HG03457 (cell line): ENCODE measurements around the gene TM9SF1.
A peak's percentile ranks its signal among the peaks of the same experiment; 100 is the strongest.

Experiments
- ATAC-seq: cut with Tn5 transposase; IDR thresholded peaks from one replicate; pipeline ENCODE4 v1.9.1; 2021; ENCODE audit warnings: moderate number of reproducible peaks; ENCODE audit not compliant: unreplicated experiment

The TM9SF1 gene

DNA sequence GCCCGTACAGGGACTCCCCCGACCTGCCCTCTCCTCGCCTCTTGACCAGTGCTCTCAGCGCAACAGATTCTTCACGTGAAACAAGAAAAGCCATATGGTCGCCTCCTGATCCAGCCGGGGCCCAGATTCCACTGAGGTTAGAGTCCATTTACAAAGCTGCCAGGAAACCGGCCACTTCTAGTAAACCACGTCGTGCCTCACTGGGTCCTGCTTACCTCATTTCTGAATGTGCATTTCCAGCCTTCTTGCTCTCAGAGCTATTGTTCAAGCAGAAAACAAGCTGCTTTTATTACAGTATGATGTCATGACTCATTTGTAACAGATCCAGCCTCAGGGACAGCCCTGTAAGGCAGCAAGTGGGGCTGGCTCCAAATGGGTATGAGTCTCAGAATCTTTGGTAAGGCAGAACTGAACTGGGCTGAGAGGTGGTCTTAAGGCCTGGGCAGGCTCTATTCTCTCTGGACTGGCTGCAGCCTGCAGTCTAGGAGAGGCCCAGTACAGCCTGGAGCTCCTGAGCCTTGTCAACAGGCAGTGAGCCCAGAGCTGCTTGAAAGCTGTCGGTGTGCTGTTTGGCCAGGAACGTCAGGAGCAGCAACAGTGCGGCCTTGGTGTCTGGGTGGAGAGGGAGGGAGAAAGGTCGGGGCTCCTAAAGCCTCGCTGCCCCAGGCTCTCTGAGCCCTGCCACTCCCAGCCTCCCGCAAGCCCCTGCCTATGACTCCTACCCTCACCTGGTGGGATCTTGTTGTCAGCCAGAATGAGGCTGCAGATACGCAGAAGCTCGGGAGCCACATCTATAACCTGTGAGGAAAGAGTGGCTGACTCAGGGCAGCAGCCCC is 15.1 kb downstream of the TM9SF1 start:
- ATAC-seq, result no peak

DNA sequence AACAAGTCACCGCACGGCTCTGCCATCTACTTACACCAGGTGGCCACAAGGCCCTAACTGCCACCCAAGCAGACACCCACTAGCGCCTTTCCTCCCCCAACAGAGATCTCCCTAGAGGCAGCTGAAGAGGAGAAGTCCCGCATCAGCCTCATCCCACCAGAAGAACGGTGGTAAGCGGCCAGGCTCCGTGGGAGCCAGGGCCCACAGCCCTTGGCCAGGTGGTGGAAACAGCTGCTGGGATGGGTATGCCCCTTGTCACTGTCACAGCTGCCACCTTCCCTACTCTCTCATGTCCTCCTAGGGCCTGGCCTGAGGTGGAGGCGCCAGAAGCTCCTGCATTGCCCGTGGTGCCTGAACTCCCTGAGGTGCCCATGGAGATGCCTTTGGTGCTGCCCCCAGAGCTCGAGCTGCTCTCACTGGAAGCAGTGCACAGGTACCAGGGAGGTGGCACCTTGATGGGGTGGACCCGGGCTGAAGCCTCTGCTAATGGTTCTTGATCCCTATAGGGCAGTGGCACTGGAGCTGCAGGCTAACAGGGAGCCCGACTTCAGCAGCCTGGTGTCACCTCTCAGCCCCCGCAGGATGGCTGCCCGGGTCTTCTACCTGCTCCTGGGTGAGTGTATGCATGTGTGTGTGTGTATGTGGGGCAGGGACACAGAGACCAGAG is 15.8 kb downstream of the TM9SF1 start:
- no peak for ATAC-seq

DNA sequence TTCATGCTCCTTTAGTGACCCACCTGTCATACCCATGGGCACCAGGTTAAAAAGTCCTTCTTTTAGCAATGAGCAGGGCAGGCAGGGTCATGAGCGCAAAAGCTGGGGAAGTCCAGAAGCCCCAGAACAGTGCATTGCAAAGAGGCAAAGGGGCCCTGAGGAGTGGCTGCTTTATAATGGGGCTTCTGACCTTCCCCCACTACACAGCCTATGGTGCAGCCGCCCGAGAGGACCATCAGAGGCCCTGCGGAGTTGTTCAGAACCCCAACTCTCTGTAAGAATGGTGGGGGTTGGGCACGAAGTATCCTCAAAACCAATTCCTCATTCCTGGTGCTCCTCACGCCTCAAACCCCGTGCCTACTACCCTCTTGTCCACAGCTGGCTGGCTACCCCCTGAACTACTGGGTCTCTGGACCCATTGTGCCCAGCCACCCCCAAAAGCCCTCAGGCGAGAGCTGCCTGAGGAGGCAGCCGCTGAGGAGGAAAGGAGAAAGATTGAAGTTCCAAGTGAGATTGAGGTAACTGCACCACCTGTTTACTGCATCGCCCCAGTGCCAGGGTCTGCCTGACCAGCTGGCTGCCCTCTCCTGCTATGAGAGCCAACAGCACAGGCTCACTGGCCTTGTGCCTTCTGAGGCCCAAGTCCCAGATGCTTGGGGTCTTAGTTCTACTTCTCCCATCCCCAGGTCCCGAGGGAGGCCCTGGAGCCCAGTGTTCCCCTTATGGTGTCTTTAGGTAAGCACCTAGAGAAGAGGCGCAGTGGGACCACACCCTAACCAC is 16.7 kb downstream of the TM9SF1 start:
- no peak for ATAC-seq

- ATAC-seq, result no peak
Observed at GRCh38 chr14:24177891-24178290, 17.4 kb downstream of the TM9SF1 start.

DNA sequence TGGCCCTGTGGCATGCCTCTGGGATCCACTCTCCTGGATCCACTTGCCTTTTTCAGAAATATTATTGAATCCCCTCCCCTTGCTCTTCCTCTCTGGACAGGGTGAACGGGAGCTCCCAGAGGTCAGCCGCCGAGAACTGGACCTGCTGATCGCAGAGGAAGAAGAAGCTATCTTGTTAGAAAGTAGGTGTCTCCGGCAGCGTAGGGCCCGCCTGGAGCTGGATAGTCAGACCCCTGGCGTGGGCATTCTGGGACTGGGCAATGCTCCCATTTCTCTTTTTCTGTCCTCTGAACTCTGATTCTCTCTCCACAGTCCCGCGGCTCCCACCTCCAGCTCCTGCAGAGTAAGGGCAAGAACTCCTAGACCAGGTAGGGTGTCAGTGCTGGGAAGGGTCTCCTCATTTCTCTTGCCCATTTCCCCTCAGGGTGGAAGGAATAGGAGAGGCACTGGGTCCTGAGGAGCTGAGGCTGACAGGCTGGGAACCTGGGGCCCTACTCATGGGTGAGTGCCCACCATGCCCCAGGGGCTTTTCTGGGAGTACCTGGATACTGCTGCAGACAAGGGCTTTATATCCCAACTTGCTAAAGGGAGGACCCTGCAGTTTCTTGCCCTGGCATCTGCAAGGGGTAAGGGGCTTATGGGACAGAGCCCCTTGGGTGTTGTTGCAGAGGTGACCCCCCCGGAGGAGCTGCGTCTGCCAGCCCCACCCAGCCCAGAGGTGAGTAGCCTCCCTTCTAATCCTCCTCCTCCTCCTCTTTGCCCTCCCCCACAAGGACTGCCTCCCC is 18.0 kb downstream of the TM9SF1 start:
- ATAC-seq, result no peak

- ATAC-seq, result no peak
Observed at GRCh38 chr14:24176599-24176998, 18.6 kb downstream of the TM9SF1 start.

- ATAC-seq, result no peak
Observed at GRCh38 chr14:24172871-24173281, 22.4 kb downstream of the TM9SF1 start.

DNA sequence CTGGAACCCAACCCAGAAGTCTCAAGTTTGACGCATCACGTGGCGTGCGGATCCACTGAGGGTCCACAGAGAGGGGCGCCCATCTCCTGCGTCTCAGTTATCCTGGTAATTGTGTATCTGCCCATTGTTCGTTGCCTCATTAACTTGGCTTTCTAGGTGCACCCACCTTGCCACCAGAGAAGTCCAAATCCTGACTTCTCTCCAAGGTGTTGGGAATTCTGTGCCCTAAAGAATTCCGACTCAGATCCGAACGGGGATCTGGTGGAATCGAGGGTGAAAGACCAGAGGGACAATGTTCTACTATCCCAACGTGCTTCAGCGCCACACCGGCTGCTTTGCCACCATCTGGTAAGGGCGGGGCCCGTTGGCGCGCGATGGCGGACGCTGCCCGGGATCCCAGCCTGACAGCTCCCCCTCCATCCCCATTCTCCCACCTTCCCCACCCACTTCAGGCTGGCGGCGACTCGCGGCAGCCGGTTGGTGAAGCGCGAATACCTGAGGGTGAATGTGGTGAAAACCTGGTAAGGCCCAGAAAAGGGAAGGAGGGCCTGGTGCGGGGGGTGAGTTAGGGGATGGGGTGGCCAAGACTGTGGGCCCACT is 22.9 kb downstream of the TM9SF1 start:
- no peak for ATAC-seq

GRCh38 chr14:24171422-24172260 is 23.6 kb downstream of the TM9SF1 start, which contains the start of gene REC8:
REC8 (plus strand) TSS chr14:24172080; CDS start chr14:24172553, 473 bp downstream.
- peak; percentile 76 for ATAC-seq

GRCh38 chr14:24167469-24168114 is 27.6 kb downstream of the TM9SF1 start:
- no peak for ATAC-seq

GRCh38 chr14:24165785-24166184 is 29.5 kb downstream of the TM9SF1 start:
- no peak for ATAC-seq

- ATAC-seq, result no peak
Observed at GRCh38 chr14:24164518-24164991, 30.7 kb downstream of the TM9SF1 start.

- ATAC-seq, result no peak
Observed at GRCh38 chr14:24162093-24162492, 33.1 kb downstream of the TM9SF1 start.

DNA sequence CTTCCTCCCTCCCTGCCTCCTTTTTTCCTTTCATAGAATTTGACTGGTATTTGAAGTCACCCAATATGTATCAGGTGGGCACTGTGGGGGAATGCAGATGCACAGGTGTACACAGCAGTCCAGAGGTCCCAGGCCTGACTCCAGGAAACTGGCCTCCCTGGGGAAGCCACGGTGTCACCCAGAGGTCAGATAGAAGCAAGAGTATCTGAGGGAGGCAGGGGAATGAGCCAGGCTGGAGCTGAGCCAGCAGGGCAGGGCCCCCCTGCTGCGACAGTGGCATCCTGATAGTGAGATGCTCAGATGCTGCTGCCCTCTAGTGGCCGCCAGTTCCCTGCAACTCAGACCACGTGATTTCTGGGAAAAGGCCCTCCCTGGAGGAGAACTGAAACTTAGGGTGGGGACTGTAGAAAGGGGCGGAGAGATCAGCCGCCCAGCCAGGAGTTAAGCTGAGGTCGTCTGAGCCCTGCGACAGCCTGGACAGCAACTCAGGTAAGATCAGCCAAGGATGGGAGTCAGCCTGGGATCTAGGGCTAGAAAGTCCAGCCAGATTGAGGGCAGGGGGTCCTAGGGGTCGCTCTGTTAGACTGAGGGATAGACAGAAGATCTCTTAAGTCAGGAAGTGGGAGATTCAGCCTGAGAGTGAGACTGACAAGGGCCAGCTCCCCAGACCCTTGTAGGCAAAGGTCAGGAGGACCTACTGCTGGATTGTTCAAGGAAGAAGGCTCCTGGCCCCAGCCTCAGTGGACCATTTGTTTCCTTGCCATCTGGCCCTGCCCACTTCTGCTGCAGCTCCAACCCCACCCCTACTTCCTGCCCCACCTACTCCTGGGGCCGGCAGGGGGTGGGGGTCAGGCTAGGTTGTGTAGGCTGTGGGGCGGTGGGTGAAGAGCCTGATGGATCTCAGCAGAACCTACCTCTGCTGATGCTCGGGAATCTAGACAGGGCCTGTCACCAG is 34.1 kb downstream of the TM9SF1 start, which contains the start of gene IRF9:
IRF9 (plus strand) TSS at position 416 of the 955 bp plus-strand sequence. CDS start 880 bp downstream, outside the sequence.
- ATAC-seq, result peak; percentile 55

DNA sequence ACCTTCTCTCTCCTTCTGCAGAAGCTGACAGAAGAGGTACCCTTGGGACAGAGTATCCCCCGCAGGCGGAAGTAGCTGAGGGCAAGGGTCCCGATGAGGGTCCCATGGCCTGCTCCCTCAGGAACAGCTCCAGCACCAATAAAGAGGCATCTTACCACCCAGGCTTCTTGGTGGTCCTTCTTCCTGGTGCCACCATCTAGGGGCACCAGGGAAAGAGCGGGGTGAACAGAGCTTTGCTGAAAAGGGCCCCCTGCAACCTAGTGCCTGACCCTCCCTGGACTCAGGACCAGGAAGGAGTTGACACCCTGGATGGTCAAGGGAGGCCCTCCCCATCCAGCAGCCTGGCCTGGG is 34.8 kb downstream of the TM9SF1 start:
- peak; percentile 5 for ATAC-seq

GRCh38 chr14:24159777-24160498 is 35.3 kb downstream of the TM9SF1 start:
- ATAC-seq, result no peak

DNA sequence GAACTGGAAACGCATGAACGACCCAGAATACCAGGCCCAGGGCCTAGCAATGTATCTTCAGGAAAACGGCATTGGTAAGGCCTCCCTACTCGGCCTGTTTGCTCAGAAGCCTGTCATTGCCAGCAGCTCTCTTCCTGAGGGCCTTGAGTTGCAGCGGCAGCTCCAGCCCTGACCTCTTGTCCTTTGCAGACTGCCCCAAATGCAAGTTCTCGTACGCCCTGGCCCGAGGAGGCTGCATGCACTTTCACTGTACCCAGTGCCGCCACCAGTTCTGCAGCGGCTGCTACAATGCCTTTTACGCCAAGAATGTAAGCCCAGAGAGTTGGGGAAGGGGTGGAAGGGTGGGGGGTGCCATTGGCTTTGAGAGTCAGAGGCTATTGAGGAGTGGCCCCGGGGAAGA is 37.9 kb downstream of the TM9SF1 start:
- ATAC-seq, result no peak
